Measurements from ENCODE around the gene ZNF789.
"Not testable (repeated sequence)": the region's sequence is repeated elsewhere in the genome, so short reads cannot be mapped to it uniquely, and the experiment has no call there.

The ZNF789 gene

GRCh38 chr7:99493823-99494222 lies 21.1 kb downstream of the ZNF789 start:
- H3K36me3 ChIP-seq (ENCODE audit: control insufficient read depth, insufficient read depth, low read length, severe bottlenecking), result peaks cover 38% of the 10 kb centered on the region
- no peaks in the 10 kb centered on the region for H3K27me3 ChIP-seq (replicated peaks; ENCODE audit: control insufficient read depth, insufficient read depth, low read length)
- no peak overlapping the region for H3K9ac ChIP-seq (ENCODE audit: low read length)
- H3K4me1 ChIP-seq (ENCODE audit: control insufficient read depth, insufficient read depth, low read length), result peaks cover 14% of the 10 kb centered on the region
- peaks cover 22% of the 10 kb centered on the region for H3K9me3 ChIP-seq (ENCODE audit: control insufficient read depth, low read length)
- H3K4me3 ChIP-seq (ENCODE audit: low read length), result peak overlapping the region; percentile 47
- no peak for DNase-seq (ENCODE audit: low read depth)

- peaks cover 24% of the 10 kb centered on the region for H3K36me3 ChIP-seq (ENCODE audit: control insufficient read depth, insufficient read depth, low read length, severe bottlenecking)
- peaks cover 21% of the 10 kb centered on the region for H3K4me1 ChIP-seq (ENCODE audit: control insufficient read depth, insufficient read depth, low read length)
- DNase-seq (ENCODE audit: low read depth), result no peak
- H3K4me3 ChIP-seq (ENCODE audit: low read length), result peak overlapping the region; percentile 100
- H3K27me3 ChIP-seq (replicated peaks; ENCODE audit: control insufficient read depth, insufficient read depth, low read length), result no peaks in the 10 kb centered on the region
- peak overlapping the region; percentile 97 for H3K9ac ChIP-seq (ENCODE audit: low read length)
- peaks cover 19% of the 10 kb centered on the region for H3K9me3 ChIP-seq (ENCODE audit: control insufficient read depth, low read length)
Measured at GRCh38 chr7:99497766-99498545, 25.3 kb downstream of the ZNF789 start.

GRCh38 chr7:99498546-99498944 lies 25.9 kb downstream of the ZNF789 start:
- DNase-seq (ENCODE audit: low read depth), result no peak
- Histone ChIP-seq H3K4me1 (ENCODE audit: control insufficient read depth, insufficient read depth, low read length) (peaks cover 21% of the 10 kb centered on the region), H3K4me3 (ENCODE audit: low read length) (peak overlapping the region; percentile 100), H3K9me3 (ENCODE audit: control insufficient read depth, low read length) (peaks cover 13% of the 10 kb centered on the region), H3K36me3 (ENCODE audit: control insufficient read depth, insufficient read depth, low read length, severe bottlenecking) (peaks cover 18% of the 10 kb centered on the region), H3K9ac (ENCODE audit: low read length) (peak overlapping the region; percentile 97), H3K27me3 (replicated peaks; ENCODE audit: control insufficient read depth, insufficient read depth, low read length) (no peaks in the 10 kb centered on the region)

GRCh38 chr7:99499371-99499720 lies 26.7 kb downstream of the ZNF789 start:
- no peak for DNase-seq (ENCODE audit: low read depth)
- no peaks in the 10 kb centered on the region for H3K27me3 ChIP-seq (replicated peaks; ENCODE audit: control insufficient read depth, insufficient read depth, low read length)
- H3K9me3 ChIP-seq (ENCODE audit: control insufficient read depth, low read length), result peaks cover 5% of the 10 kb centered on the region
- peak overlapping the region; percentile 97 for H3K9ac ChIP-seq (ENCODE audit: low read length)
- peaks cover 10% of the 10 kb centered on the region for H3K36me3 ChIP-seq (ENCODE audit: control insufficient read depth, insufficient read depth, low read length, severe bottlenecking)
- peaks cover 21% of the 10 kb centered on the region for H3K4me1 ChIP-seq (ENCODE audit: control insufficient read depth, insufficient read depth, low read length)
- H3K4me3 ChIP-seq (ENCODE audit: low read length), result peak overlapping the region; percentile 100

GRCh38 chr7:99499721-99500636 lies 27.3 kb downstream of the ZNF789 start, which contains the start of gene ZNF394:
Gene ZNF394 (minus strand): TSS chr7:99500281. CDS start chr7:99500093, 188 bp downstream.
- DNase-seq (ENCODE audit: low read depth), result peak; percentile 98
- H3K4me3 ChIP-seq (ENCODE audit: low read length), result peak within 1 kb of the TSS; percentile 100
- H3K36me3 ChIP-seq (ENCODE audit: control insufficient read depth, insufficient read depth, low read length, severe bottlenecking), result peaks cover 6% of the 10 kb centered on the region
- peak within 1 kb of the TSS; percentile 97 for H3K9ac ChIP-seq (ENCODE audit: low read length)
- no peaks in the 10 kb centered on the region for H3K27me3 ChIP-seq (replicated peaks; ENCODE audit: control insufficient read depth, insufficient read depth, low read length)
- H3K4me1 ChIP-seq (ENCODE audit: control insufficient read depth, insufficient read depth, low read length), result peaks cover 21% of the 10 kb centered on the region
- H3K9me3 ChIP-seq (ENCODE audit: control insufficient read depth, low read length), result no peaks in the 10 kb centered on the region

DNA sequence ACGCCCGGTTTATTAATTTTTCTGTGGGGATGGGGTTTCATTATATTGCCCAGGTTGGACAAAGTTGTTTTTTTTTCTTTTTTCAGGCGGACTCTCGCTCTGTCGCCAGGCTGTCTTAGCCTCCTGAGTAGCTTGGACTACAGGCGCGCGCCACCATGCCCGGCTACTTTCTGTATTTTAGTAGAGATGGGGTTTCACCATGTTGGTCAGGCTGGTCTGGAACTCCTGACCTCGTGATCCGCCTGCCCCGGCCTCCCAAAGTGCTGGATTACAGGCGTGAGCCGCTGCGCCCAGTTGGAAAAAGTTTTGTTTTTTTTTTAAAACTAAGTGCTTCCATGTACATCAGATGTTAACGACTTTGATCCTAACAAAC lies 27.9 kb downstream of the ZNF789 start:
- H3K9ac ChIP-seq (ENCODE audit: low read length), result peak overlapping the region; percentile 97
- H3K4me1 ChIP-seq (ENCODE audit: control insufficient read depth, insufficient read depth, low read length), result peaks cover 22% of the 10 kb centered on the region
- peak overlapping the region; percentile 100 for H3K4me3 ChIP-seq (ENCODE audit: low read length)
- no peaks in the 10 kb centered on the region for H3K9me3 ChIP-seq (ENCODE audit: control insufficient read depth, low read length)
- DNase-seq (ENCODE audit: low read depth), result no peak
- H3K36me3 ChIP-seq (ENCODE audit: control insufficient read depth, insufficient read depth, low read length, severe bottlenecking), result peaks cover 6% of the 10 kb centered on the region
- no peaks in the 10 kb centered on the region for H3K27me3 ChIP-seq (replicated peaks; ENCODE audit: control insufficient read depth, insufficient read depth, low read length)

GRCh38 chr7:99501236-99501635 lies 28.5 kb downstream of the ZNF789 start:
- H3K9ac ChIP-seq (ENCODE audit: low read length); H3K27me3 ChIP-seq (replicated peaks; ENCODE audit: control insufficient read depth, insufficient read depth, low read length); H3K36me3 ChIP-seq (ENCODE audit: control insufficient read depth, insufficient read depth, low read length, severe bottlenecking); DNase-seq (ENCODE audit: low read depth); H3K9me3 ChIP-seq (ENCODE audit: control insufficient read depth, low read length): not testable (repeated sequence)
- H3K4me1 ChIP-seq (ENCODE audit: control insufficient read depth, insufficient read depth, low read length), result peaks cover 28% of the 10 kb centered on the region
- H3K4me3 ChIP-seq (ENCODE audit: low read length), result peak overlapping the region; percentile 100

- H3K9me3 ChIP-seq (ENCODE audit: control insufficient read depth, low read length), result no peaks in the 10 kb centered on the region
- H3K4me3 ChIP-seq (ENCODE audit: low read length), result peak overlapping the region; percentile 98
- peaks cover 22% of the 10 kb centered on the region for H3K4me1 ChIP-seq (ENCODE audit: control insufficient read depth, insufficient read depth, low read length)
- peak overlapping the region; percentile 94 for H3K9ac ChIP-seq (ENCODE audit: low read length)
- H3K27me3 ChIP-seq (replicated peaks; ENCODE audit: control insufficient read depth, insufficient read depth, low read length), result no peaks in the 10 kb centered on the region
- DNase-seq (ENCODE audit: low read depth), result peak; percentile 100
- H3K36me3 ChIP-seq (ENCODE audit: control insufficient read depth, insufficient read depth, low read length, severe bottlenecking), result no peaks in the 10 kb centered on the region
Measured at GRCh38 chr7:99504281-99504602, 31.6 kb downstream of the ZNF789 start.

DNA sequence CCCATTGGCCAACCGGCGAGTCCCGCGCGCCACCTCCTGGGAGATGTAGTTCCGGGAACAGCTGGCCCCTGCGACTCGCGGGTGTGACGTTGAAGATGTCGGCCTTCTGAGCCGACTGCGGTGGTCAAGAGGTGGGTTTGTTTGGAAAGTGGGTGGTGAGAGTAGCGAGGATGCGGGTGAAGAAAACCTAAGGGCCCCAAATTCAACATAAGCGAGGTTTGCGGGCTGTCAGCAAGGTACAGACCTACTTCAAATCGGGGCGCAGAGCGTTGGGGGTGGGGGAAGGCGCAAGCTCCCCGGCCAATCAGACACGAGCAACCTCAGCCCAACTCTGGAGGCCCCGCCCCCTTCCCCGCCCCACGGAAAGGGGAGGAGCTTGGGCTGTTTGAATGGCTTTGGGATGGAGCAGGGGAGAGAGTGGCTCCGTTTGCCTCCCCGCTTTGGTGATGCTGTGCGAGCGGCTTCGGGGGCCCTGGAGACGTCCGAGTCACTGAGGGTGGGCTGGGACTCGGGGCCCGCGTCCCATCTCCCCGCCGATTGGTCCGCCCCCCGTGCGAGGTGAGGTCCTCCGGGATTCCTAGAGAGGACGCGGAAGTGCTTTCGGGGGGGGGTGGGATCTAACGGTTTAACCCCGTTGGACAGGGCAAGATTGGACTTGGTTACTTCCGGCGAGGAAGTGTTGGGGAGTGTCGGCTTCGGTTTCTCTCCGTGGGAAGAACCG lies 32.1 kb downstream of the ZNF789 start, which contains the start of gene ZKSCAN5:
Gene ZKSCAN5, plus strand, starts transcription at position 60 of the 721 bp plus-strand sequence. CDS start 1,383 bp downstream, outside the sequence.
- Histone ChIP-seq H3K9ac (ENCODE audit: low read length) (peak within 1 kb of the TSS; percentile 94), H3K36me3 (ENCODE audit: control insufficient read depth, insufficient read depth, low read length, severe bottlenecking) (no peaks in the 10 kb centered on the region), H3K4me3 (ENCODE audit: low read length) (peak within 1 kb of the TSS; percentile 98), H3K4me1 (ENCODE audit: control insufficient read depth, insufficient read depth, low read length) (peaks cover 22% of the 10 kb centered on the region), H3K27me3 (replicated peaks; ENCODE audit: control insufficient read depth, insufficient read depth, low read length) (no peaks in the 10 kb centered on the region), H3K9me3 (ENCODE audit: control insufficient read depth, low read length) (no peaks in the 10 kb centered on the region)
- peak; percentile 97 for DNase-seq (ENCODE audit: low read depth)

GRCh38 chr7:99505324-99505662 lies 32.6 kb downstream of the ZNF789 start:
- Histone ChIP-seq H3K36me3 (ENCODE audit: control insufficient read depth, insufficient read depth, low read length, severe bottlenecking) (no peaks in the 10 kb centered on the region), H3K9me3 (ENCODE audit: control insufficient read depth, low read length) (no peaks in the 10 kb centered on the region), H3K4me3 (ENCODE audit: low read length) (peak overlapping the region; percentile 98), H3K27me3 (replicated peaks; ENCODE audit: control insufficient read depth, insufficient read depth, low read length) (no peaks in the 10 kb centered on the region), H3K9ac (ENCODE audit: low read length) (peak overlapping the region; percentile 94), H3K4me1 (ENCODE audit: control insufficient read depth, insufficient read depth, low read length) (peaks cover 22% of the 10 kb centered on the region)
- DNase-seq (ENCODE audit: low read depth), result no peak

DNA sequence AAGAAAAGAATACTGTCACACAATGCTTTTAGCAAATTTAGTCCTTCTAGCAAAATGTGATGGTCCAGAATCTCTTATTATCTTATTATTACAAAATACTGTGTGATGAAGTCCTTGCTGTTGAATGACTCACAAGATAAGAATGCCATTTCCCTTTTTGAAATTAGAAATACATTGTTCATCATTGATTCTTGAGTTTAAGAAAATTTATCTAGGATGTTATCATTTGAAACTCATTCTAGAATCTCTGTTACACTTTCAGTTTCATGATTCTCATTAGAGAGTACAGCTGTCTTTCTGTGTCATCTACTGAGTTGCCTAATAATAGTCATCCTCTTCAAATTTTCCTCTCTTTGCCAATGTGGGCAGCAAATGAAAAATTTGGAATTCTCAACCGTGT lies 41.4 kb downstream of the ZNF789 start:
- H3K36me3 ChIP-seq (ENCODE audit: control insufficient read depth, insufficient read depth, low read length, severe bottlenecking), result peaks cover 27% of the 10 kb centered on the region
- H3K27me3 ChIP-seq (replicated peaks; ENCODE audit: control insufficient read depth, insufficient read depth, low read length), result no peaks in the 10 kb centered on the region
- no peak overlapping the region for H3K9ac ChIP-seq (ENCODE audit: low read length)
- H3K9me3 ChIP-seq (ENCODE audit: control insufficient read depth, low read length), result no peaks in the 10 kb centered on the region
- peak; percentile 21 for DNase-seq (ENCODE audit: low read depth)
- no peak overlapping the region for H3K4me3 ChIP-seq (ENCODE audit: low read length)
- peaks cover 7% of the 10 kb centered on the region for H3K4me1 ChIP-seq (ENCODE audit: control insufficient read depth, insufficient read depth, low read length)

Measured in adipocyte (in vitro differentiated cells).